ENCODE results near the gene NSG2.
A peak's percentile ranks its signal among the peaks of the same experiment; 100 is the strongest.
"Not testable (repeated sequence)": the region's sequence is repeated elsewhere in the genome, so short reads cannot be mapped to it uniquely, and the experiment has no call there.

NSG2 gene

GRCh38 chr5:174010365-174010764 lies 35.1 kb upstream of the NSG2 start:
- DNase-seq (ENCODE audit: low read depth, low spot score): no peak
- no peak overlapping the region for H3K4me3 ChIP-seq (ENCODE audit: low read depth, low read length)
- TF ChIP-seq CTCF (IDR thresholded peaks at IDR 0.05; ENCODE audit: insufficient read depth, low read length, missing control alignments): no peak
- ChIA-PET POLR2A (no interaction called here), CTCF (interaction anchor here (0.7 to 2.4 kb wide), 3 partner anchors 9 to 308 kb away, joined by 3 to 6 read pairs (median 3); no protein-coding TSS in a partner anchor)

GRCh38 chr5:174011441-174011840 lies 34.1 kb upstream of the NSG2 start:
- no peak overlapping the region for H3K4me3 ChIP-seq (ENCODE audit: low read depth, low read length)
- no peak for DNase-seq (ENCODE audit: low read depth, low spot score)
- ChIA-PET POLR2A (no interaction called here), CTCF (interaction anchor here (1.0 to 2.4 kb wide), 2 partner anchors 8 to 304 kb away, joined by 3 to 6 read pairs; no protein-coding TSS in a partner anchor)
- no peak for TF ChIP-seq CTCF (IDR thresholded peaks at IDR 0.05; ENCODE audit: insufficient read depth, low read length, missing control alignments)

GRCh38 chr5:174020069-174020927 lies 25.2 kb upstream of the NSG2 start:
- H3K4me3 ChIP-seq (ENCODE audit: low read depth, low read length); DNase-seq (ENCODE audit: low read depth, low spot score); POLR2A ChIA-PET: not testable (repeated sequence)
- CTCF ChIA-PET: interaction anchor here (0.8 to 2.4 kb wide), 4 partner anchors 10 to 298 kb away, joined by 3 to 9 read pairs (median 4); no protein-coding TSS in a partner anchor
- TF ChIP-seq CTCF (IDR thresholded peaks at IDR 0.05; ENCODE audit: insufficient read depth, low read length, missing control alignments): peak; percentile 60

GRCh38 chr5:174020928-174021304 lies 24.6 kb upstream of the NSG2 start:
- TF ChIP-seq CTCF (IDR thresholded peaks at IDR 0.05; ENCODE audit: insufficient read depth, low read length, missing control alignments): no peak

GRCh38 chr5:174022384-174023095 lies 23.0 kb upstream of the NSG2 start:
- ChIA-PET POLR2A (no interaction called here), CTCF (no interaction called here)
- H3K4me3 ChIP-seq (ENCODE audit: low read depth, low read length): no peak overlapping the region
- TF ChIP-seq CTCF (IDR thresholded peaks at IDR 0.05; ENCODE audit: insufficient read depth, low read length, missing control alignments): no peak
- DNase-seq (ENCODE audit: low read depth, low spot score): no peak

More at GRCh38 chr5:174020928-174021304, 24.6 kb upstream of the NSG2 start:
- CTCF ChIA-PET: interaction anchor here (1.2 to 1.6 kb wide), 2 partner anchors 292 to 297 kb away, joined by 3 to 9 read pairs; no protein-coding TSS in a partner anchor
- H3K4me3 ChIP-seq (ENCODE audit: low read depth, low read length): no peak overlapping the region
- POLR2A ChIA-PET: no interaction called here
- DNase-seq (ENCODE audit: low read depth, low spot score): no peak

- no peak for TF ChIP-seq CTCF (IDR thresholded peaks at IDR 0.05; ENCODE audit: insufficient read depth, low read length, missing control alignments)
- H3K4me3 ChIP-seq (ENCODE audit: low read depth, low read length): no peak overlapping the region
- DNase-seq (ENCODE audit: low read depth, low spot score): no peak
- POLR2A ChIA-PET: no interaction called here
- CTCF ChIA-PET: interaction anchor here (1.5 to 2.1 kb wide), 2 partner anchors 282 to 287 kb away, joined by 7 to 10 read pairs; no protein-coding TSS in a partner anchor
Observed at GRCh38 chr5:174030286-174030685, 15.2 kb upstream of the NSG2 start.

Measured in AG04449 (cell line).